SU-DHL-6 (cell line): Measurements from ENCODE around the gene ROS1.

Experiments
- EZH2phosphoT487 ChIP-seq: fragments of 200-600 bp; sonication (generic), shearing (Covaris generic); conservative IDR thresholded peaks from 2 replicates; pipeline ENCODE4 v1.6.1; 2018; ENCODE audit warnings: mild to moderate bottlenecking, antibody characterized with exemption, low read length, moderate library complexity, mixed read lengths
- TF ChIP-seq, protein P1 (sequence below): fragments of 200-600 bp; sonication (generic); IDR thresholded peaks from one replicate; pipeline ENCODE4 v1.5.1; 2017; ENCODE audit warnings: antibody characterized with exemption, mild to moderate bottlenecking, low read length, moderate library complexity; ENCODE audit not compliant: insufficient read depth, poor library complexity, severe bottlenecking

DNA sequence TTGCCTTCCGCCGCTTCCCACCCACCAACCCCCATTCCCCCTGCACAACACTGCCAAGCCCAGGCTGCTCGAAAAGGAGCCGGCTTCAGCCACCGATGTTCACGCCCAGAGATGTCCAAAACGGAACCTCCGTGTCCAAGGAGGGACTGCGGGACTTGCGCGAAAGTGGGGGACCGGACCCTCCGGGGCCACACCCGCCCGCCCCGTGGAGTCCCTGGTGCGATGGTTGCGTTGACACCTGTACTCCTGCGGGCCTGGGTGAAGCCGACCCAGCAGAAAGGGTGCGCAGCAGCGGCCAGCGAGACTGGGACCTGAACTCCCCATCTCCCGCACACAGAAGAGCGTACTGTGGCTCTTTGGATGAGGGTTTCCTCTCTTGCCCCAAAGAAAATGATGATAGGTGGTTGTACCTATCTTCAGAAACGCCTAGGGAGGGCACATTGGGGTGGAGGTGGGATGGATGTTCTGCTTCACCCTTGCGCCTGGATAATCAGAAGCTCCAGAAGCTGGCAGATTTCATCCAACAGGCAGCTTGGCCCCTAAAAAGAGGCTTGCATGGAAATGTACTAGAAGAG lies 162.3 kb downstream of the ROS1 start:
- TF ChIP-seq, protein P1, sequence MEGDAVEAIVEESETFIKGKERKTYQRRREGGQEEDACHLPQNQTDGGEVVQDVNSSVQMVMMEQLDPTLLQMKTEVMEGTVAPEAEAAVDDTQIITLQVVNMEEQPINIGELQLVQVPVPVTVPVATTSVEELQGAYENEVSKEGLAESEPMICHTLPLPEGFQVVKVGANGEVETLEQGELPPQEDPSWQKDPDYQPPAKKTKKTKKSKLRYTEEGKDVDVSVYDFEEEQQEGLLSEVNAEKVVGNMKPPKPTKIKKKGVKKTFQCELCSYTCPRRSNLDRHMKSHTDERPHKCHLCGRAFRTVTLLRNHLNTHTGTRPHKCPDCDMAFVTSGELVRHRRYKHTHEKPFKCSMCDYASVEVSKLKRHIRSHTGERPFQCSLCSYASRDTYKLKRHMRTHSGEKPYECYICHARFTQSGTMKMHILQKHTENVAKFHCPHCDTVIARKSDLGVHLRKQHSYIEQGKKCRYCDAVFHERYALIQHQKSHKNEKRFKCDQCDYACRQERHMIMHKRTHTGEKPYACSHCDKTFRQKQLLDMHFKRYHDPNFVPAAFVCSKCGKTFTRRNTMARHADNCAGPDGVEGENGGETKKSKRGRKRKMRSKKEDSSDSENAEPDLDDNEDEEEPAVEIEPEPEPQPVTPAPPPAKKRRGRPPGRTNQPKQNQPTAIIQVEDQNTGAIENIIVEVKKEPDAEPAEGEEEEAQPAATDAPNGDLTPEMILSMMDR = no peak
- no peak for TF ChIP-seq EZH2phosphoT487
